ENCODE results near the gene PLTP. TPM values are rescaled to one million over a fixed set of nuclear protein-coding genes. Genes with fewer than 3 reads are reported as not detected.
A peak's percentile ranks its signal among the peaks of the same experiment; 100 is the strongest.
"Not testable (repeated sequence)": the region's sequence is repeated elsewhere in the genome, so short reads cannot be mapped to it uniquely, and the experiment has no call there.

PLTP gene
- total RNA-seq, 6 experiments from 2014 or later, result 9.6 to 70.2 (median 35.6) TPM

- TF ChIP-seq POLR2A (IDR thresholded peaks at IDR 0.05), result no peak
- no peak for TF ChIP-seq CTCF (IDR thresholded peaks at IDR 0.05)
- Histone ChIP-seq H3K9me3 (no peaks in the 10 kb centered on the region), H3K27me3 (no peaks in the 10 kb centered on the region), H3K4me1 (no peaks in the 10 kb centered on the region), H3K27ac (no peak overlapping the region), H3K4me3 (no peak overlapping the region), H3K36me3 (peaks cover 0 to 4% (median 1%) of the 10 kb centered on the region in 4 donors)
- intact Hi-C loops (cut with DNase I), result no loop called here
- DNase-seq, result no peak
- 80% methylated on average over 2 of the region's 14 CpGs for WGBS (ENCODE audit: insufficient coverage, low coverage, low lambda C conversion rate, missing lambda C conversion rate)
- peak in 1 of 4 donors; percentile 17 for ATAC-seq
Observed at GRCh38 chr20:45902199-45902701, 9.7 kb downstream of the PLTP start.

GRCh38 chr20:45901332-45901731, 10.6 kb downstream of the PLTP start:
- not testable (repeated sequence) for ATAC-seq
- peaks cover 0 to 13% (median 8%) of the 10 kb centered on the region in 4 donors for H3K36me3 ChIP-seq

GRCh38 chr20:45899046-45899835, 12.7 kb downstream of the PLTP start:
- Histone ChIP-seq H3K4me3 (no peak overlapping the region), H3K36me3 (peaks cover 0 to 31% (median 16%) of the 10 kb centered on the region in 4 donors), H3K9me3 (no peaks in the 10 kb centered on the region), H3K4me1 (no peaks in the 10 kb centered on the region), H3K27me3 (no peaks in the 10 kb centered on the region), H3K27ac (no peak overlapping the region)
- intact Hi-C loops (cut with DNase I), result loop anchor here in 1 of 2 donors (10.0 kb wide), 1 partner anchor 46 kb away; no protein-coding TSS in a partner anchor
- ATAC-seq (peak in 1 of 4 donors; percentile 7), DNase-seq (no peak)
- TF ChIP-seq POLR2A (IDR thresholded peaks at IDR 0.05), result no peak
- TF ChIP-seq CTCF (IDR thresholded peaks at IDR 0.05), result no peak
- WGBS (ENCODE audit: insufficient coverage, low coverage, low lambda C conversion rate, missing lambda C conversion rate), result 78% methylated on average over 3 of the region's 13 CpGs

More at GRCh38 chr20:45901332-45901731, 10.6 kb downstream of the PLTP start:
- H3K4me3 ChIP-seq; H3K9me3 ChIP-seq; H3K27me3 ChIP-seq; DNase-seq; H3K27ac ChIP-seq; intact Hi-C loops (cut with DNase I); H3K4me1 ChIP-seq: not testable (repeated sequence)
- WGBS (ENCODE audit: insufficient coverage, low coverage, low lambda C conversion rate, missing lambda C conversion rate), result 39% methylated on average over 3 of the region's 6 CpGs

GRCh38 chr20:45898285-45898684, 13.7 kb downstream of the PLTP start:
- Histone ChIP-seq H3K27ac (no peak overlapping the region), H3K4me3 (no peak overlapping the region), H3K9me3 (no peaks in the 10 kb centered on the region), H3K36me3 (peaks cover 0 to 38% (median 19%) of the 10 kb centered on the region in 4 donors), H3K27me3 (no peaks in the 10 kb centered on the region), H3K4me1 (peaks cover 0 to 3% (median 0%) of the 10 kb centered on the region in 4 donors)
- no peak for TF ChIP-seq POLR2A (IDR thresholded peaks at IDR 0.05)
- no peak for TF ChIP-seq CTCF (IDR thresholded peaks at IDR 0.05)
- WGBS (ENCODE audit: insufficient coverage, low coverage, low lambda C conversion rate, missing lambda C conversion rate), result 100% methylated on average over 1 of the region's 12 CpGs
- intact Hi-C loops (cut with DNase I), result loop anchor here in 1 of 2 donors (10.0 kb wide), 1 partner anchor 47 kb away; no protein-coding TSS in a partner anchor
- DNase-seq (no peak), ATAC-seq (no peak)

- WGBS (ENCODE audit: insufficient coverage, low coverage, low lambda C conversion rate, missing lambda C conversion rate), result 100% methylated on average over 6 of the region's 7 CpGs
- Histone ChIP-seq H3K4me3 (no peak overlapping the region), H3K27me3 (no peaks in the 10 kb centered on the region), H3K27ac (no peak overlapping the region), H3K9me3 (no peaks in the 10 kb centered on the region), H3K4me1 (peaks cover 0 to 9% (median 0%) of the 10 kb centered on the region in 4 donors), H3K36me3 (peaks cover 0 to 38% (median 19%) of the 10 kb centered on the region in 4 donors)
- ATAC-seq (no peak), DNase-seq (no peak)
- intact Hi-C loops (cut with DNase I), result loop anchor here in 1 of 2 donors (10.0 kb wide), 1 partner anchor 47 kb away; no protein-coding TSS in a partner anchor
- TF ChIP-seq CTCF (IDR thresholded peaks at IDR 0.05), result no peak
- TF ChIP-seq POLR2A (IDR thresholded peaks at IDR 0.05), result no peak
Observed at GRCh38 chr20:45897692-45898091, 14.3 kb downstream of the PLTP start.
